Amygdala (tissue), 56 donors: ENCODE measurements around the gene CCDC78.
A peak's percentile ranks its signal among the peaks of the same experiment; 100 is the strongest.

Experiments used
- DNase-seq, 56 donors: peaks; one replicate each; lab custom pipeline; 2025; lab: John Stamatoyannopoulos, UW

CCDC78 gene

DNA sequence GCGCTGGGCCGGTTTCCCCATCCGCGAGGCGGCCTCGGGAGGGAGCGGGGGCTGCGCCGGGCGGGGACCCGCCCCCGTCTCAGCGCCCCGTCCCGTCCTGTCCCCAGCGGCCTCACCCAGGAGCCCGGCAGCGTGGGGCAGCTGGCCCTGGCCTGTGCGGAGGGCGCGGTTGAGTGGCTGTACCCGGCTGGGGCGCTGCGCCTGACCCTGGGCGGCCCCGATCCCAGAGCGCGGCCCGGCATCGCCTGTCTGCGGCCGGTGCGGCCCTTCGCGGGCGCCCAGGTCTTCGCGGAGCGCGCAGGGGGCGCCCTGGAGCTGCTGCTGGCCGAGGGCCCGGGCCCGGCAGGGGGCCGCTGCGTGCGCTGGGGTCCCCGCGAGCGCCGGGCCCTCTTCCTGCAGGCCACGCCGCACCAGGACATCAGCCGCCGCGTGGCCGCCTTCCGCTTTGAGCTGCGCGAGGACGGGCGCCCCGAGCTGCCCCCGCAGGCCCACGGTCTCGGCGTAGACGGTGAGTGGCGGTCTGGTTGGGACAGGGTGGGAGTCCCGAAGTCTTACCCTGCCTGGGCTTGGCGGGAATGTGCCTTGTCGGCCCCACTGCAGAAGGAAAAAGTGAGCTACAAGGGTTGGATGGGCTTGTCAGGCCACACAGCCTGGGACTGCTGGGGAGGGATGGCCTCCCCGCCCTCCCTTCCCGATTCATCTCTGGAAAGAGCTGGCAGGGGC, 10.6 kb downstream of the CCDC78 start:
- DNase-seq = peak in 5 of 56 donors; percentile 40 to 57 (median 52)

DNA sequence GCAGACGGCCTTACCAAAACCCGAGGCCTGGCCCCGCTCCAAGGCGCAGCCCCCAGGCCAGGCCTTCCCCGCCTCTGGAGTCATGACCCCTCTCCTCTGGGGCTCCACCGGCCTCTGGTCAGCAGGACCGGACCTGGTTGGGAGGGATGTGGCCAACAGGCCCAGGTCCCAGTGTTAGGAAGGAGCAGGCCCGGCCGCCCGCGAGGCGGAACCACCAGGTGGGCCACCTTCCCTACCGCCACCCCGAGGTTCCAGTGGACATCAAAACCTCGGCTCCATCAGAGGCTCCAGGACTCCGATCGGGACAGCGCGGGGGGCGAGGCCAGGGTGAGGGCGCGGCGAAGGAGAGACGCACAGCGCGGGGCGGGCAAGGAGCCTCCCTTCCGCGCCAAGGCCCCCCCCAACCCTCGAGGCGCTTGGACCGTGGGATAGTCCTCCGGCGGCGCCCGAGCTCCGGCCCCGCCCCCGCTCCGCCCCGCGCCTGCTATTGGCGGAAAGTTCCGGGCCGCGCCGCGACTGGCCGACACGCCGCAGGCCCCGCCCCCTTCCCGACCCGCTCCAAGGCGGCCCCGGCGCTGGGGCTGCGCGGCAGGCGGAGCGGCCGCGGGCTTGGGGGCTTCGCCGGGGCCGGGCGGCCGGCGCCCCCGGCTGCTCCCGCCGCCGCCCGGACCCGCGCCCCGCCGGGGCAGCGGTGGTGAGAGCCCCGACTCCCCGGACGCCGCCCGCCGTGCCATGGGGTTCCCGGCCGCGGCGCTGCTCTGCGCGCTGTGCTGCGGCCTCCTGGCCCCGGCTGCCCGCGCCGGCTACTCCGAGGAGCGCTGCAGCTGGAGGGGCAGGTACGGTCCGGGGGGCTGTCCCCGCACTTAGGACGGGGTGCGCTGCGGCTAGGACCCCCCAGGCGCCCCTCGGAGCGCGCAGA, 11.4 kb downstream of the CCDC78 start, which contains the start of gene METRN:
METRN (plus strand) TSS at position 561 of the 919 bp plus-strand sequence; CDS start at position 733, 172 bp downstream.
- DNase-seq = peak; percentile 26 to 94 (median 80)

DNA sequence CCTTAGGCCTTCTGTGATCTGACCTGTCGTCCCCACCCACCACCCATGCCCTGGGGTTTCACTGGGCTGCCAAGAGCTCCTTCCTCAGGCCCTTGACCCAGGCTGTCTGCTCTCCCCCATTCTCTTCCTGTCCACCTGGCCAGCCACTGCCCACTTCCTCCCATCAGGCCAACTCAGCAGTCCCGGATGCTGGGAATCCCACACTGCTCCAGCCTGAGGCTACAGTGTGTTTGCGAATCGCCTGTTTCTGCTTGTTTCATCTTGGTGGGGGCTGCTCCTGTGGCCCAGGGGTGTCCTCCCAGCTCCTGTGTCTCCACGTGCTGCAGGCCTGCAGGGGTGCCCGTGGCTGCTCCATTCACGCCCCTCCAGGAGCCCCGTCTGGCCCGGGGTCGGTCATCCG, 12.2 kb downstream of the CCDC78 start:
- no peak for DNase-seq

DNA sequence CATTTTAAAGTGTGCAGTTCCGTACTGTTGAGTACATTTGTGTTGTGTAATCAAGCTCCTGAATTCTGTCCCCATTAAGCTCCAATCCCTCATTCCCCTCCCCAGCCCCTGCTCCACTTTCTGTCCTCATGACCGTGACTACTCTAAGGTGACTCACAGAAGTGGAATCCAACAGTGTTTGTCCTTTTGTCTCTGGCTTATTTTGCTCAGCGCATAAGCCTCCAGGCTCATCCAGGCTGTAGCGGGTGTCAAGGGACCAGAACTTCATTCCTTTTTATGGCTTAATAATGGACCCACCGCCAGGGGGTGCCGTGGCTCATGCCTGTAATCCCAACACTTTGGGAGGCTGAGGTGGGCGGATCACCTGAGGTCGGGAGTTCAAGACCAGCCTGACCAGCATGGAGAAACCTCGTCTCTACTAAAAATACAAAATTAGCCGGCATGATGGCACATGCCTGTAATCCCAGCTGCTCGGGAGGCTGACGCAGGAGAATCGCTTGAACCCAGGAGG, 13.4 kb downstream of the CCDC78 start:
- DNase-seq = peak in 1 of 56 donors; percentile 20

DNA sequence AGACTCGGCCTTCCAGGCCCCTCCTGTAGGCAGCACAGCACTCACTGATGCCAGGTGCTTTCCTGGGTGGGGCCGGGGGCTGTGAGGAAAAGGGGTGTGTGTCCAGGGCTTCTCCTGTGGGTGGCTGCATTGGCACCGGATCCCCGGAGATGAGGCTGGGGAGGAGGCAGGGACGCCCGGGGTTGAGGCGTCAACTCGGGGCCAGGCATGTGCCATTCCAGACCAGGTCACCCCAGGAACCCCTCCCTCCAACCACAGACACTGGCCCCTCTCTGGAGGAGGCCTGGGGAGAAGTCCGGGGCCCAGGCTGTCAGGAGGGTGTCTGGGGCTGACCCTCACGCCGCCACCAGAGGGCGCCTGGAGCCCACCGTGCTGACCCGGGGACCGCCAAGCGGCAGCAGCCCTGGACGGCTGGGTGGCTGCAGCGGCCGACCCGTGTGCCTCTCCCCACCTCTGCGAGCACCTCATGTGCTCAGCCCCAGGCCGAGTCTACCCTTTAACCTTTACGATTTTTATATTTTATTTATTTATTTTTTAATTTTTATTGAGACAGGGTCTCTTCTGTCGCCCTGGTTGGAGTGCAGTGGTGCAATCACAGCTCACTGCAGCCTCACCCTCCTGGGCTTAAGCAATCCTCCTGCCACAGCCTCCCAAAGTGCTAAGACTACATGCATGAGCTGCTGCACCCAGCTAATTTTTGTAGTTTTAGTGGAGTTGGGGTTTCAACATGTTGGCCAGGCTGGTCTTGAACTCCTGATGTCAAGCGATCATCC, 14.5 kb downstream of the CCDC78 start:
- DNase-seq = peak in 47 of 56 donors; percentile 16 to 86 (median 54)

DNA sequence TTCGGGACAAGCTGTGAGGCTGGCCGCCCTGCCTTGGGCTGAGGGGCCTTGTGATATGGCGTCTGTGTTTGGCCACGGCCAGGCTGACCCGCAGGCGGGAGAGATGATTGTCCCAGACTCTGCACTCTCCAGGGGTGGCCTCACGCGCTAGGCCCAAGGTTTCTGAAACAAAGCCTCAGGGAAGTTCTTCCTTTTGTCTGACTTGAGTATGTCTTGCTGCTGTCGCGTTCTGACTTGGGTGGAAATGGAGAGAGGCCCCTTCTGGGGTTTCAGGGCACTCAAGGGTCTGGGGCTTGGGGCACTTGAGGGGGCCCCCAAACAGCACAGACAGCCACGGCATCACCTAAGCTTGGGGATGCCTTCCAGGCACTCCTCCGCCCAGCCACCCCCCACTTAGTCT, 15.2 kb downstream of the CCDC78 start:
- no peak for DNase-seq

DNA sequence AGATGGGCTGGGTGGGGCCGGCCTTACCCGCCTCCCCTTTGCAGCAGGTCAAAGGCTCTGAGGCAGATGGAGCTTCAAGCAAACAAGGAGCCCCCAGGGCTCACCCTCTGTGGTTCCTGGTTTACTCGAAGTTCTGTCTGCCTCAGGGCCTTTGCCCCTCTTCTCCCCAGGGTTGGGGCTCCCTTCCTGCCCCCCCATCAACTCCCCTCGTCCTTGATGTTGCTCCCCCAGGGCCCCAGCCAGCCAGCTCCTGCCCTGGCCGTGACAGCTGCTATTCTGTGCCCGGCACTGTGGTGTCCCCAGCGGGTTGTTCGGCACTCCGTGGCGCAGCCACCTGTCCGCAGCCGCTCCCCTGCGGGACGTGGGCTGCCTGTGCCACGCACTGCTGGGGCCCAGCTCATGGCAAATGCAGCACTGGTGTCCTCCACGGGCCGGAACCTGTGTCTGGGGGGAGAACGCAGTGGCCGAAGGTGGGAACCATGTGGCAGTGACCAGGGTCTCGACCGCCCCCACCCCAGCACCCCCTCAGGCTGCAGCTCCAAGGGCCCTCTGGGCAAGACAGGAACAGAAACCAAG, 15.7 kb downstream of the CCDC78 start:
- no peak for DNase-seq

DNA sequence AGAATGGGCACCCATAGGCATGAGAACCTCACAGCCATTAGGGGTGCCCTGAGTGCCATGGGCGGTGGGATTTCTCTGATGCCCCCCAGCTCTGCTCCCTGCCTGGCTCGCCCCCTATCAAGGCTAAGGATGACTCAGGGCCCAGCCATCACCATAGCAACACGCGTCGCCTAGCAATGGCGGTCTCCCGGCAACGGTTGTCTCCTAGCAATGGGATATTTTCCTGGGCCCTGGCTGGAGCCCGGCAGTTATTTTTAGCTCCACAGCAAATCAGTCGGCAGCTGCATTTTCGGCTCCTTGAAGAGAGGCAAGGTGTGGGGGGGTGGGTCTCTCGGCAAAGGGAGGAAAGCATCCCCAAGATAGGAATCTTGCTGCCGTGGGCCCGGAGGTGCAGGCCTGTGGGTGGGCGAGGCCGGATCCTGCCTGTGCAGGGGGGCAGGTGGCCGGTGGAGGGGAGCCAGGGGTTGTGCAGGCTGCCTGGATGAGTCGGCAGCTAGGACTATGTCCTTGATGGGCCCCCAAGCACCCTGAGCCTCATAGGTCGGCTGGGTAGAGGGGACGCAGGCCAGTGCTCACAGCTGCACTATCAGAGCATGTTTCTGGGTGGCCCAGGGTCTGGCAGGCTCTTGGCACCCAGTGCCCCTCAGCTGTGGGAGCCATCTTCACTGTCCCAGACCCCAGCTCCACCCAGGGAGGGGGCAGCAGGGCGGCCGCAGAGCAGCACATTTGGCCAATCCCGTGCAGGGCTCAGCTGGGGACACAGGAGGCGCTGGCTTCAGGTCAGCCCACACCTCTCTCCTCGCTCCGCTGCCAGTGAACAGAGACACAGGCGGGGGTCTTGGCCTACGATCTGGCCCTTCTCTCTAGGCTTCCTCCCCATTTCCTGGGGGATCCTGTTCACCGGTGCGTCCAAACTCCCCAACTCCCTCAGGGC, 16.4 kb downstream of the CCDC78 start:
- DNase-seq = peak in 53 of 56 donors; percentile 14 to 91 (median 80)

DNA sequence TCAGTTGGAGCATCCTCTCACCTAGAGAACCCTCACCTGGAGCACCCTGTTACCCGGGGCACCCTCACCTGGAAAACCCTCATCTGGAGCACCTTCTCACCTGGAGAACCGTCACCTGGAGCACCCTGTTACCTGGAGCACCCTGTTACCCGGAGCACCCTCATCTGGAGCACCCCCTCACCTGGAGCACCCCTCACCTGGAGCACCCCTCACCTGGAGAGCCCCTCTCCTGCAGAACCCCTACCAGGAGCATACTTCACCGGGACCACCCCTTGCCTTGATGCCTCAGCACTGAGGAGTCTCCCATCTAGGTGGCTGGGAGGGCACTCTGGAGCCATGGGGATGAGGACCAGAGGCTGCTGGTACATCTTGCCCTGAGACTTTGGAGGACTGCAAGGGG, 17.3 kb downstream of the CCDC78 start:
- DNase-seq = no peak

DNA sequence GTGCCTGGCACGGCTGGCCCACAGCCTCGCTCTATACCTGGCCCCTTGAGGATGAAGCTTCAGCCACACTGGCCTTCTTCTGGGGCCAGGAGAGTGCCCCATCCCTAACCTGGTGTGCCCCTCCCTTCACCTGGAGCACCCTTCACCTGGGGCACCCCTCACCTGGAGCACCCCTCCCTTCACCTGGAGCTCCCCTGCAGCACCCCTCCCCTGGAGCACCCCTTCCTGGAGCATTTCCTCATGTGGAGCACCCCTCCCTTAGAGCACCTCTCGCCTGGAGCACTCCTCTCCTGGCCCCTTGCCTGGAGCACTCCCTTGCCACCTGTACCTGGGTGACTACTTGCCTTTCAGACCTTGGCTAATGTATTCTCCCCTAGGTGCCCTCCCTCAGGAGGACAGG, 18.2 kb downstream of the CCDC78 start:
- DNase-seq = no peak

DNA sequence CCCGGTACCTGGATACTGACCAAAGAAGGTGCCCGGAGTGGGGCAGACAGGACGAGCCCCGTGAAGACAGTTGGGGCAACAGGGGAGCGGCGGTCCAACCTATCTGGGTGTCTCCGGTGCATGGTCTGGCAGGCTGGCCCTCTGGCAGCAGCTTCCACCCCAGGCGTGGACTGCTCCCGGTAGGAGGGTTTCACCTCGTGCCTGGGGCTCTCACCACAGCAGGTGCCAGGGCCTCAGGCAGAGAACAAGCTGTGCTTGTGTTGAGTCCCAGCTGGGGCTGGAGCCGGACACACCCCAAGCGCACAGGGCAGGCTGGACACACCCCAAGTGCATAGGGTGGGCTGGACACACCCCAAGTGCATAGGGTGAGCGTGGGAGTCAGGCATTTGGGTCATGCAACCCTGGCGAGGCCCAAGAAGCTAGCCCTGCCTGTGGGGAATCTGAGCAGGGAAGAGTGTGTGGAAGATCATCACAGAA, 19.1 kb downstream of the CCDC78 start:
- no peak for DNase-seq

DNA sequence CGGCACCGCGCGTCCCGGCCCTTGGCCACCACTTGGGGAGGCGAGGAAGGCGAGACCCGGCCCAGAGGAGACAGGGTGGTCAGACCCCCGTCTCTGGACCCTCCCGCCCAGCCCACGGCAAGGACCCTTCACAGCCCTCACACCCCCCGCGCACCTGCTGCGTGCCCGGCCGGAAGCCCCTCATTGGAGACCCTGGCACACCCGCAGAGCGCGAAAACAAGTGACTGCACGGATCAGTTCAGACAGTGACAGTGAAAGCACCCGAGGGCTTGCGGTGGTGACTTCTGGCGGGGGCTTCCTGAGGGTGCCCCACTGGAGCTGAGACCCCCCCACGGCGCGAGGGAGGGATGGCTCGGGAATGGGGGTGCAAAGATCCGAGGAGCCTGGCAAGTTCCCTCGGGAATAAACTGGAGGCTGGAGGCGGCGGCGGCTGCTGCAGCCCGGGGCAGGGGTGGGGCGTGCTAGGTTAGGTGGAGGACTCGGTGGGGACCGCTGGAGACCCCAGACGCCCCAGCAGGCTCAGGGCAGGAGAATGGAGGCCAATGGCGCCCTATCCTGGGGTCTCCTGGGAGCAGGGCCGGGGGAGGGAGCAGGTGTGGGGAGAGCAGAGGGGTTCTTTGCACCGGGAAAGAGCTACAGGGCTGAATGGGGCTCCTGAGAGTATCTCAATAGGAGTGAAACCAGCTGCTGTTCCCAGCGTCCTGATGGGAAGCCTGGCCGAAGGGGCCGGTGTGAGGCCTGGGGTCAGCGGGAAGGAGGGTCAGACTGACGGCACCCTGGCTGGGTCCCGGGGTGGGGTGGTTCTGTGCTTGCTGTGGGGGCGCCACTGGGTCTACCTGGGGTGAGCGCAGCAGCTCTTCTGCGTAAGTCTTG, 19.8 kb downstream of the CCDC78 start:
- no peak for DNase-seq

DNA sequence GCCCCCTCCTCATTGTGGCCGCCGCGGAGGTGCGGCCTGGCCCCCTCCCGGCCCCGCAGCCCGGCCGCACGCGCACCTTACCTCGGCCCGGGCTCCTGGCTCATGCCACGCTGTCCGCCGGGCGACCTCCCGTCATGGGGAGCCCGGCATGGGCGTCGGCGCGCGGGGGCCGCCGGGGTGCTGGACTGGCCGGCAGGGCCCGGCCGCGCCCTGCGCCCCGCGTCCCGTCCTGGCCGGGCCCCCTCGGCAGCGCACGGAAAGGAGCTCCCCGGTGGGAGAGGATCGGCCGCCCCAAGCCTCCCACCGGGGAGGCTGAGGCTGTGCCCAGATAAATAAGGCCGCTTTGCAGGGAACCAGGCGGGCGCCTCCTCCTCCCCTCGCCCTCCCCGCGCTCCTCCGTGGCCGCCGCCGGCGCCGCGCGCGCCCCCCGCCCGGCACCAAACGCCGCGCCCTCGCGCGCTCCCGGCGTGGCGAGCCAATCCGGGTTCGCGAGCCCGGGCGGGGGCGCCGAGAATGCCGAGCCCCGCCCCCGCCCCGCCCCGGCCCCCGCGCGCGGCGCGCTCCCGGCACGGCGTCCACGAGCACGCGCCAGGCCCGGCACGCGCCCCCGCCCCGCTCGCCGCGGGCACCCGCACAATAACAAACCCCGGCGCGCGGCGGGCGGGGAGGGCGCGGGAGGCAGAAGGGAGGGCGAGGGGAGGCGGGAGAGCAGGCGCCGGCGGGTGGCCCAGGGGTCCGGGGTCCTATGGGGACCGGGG, 20.6 kb downstream of the CCDC78 start, which contains the start of gene FBXL16:
FBXL16 (minus strand) TSS at position 371 of the 758 bp plus-strand sequence. CDS start 8,396 bp downstream, outside the sequence.
- peak in 32 of 56 donors; percentile 16 to 76 (median 54) for DNase-seq

DNA sequence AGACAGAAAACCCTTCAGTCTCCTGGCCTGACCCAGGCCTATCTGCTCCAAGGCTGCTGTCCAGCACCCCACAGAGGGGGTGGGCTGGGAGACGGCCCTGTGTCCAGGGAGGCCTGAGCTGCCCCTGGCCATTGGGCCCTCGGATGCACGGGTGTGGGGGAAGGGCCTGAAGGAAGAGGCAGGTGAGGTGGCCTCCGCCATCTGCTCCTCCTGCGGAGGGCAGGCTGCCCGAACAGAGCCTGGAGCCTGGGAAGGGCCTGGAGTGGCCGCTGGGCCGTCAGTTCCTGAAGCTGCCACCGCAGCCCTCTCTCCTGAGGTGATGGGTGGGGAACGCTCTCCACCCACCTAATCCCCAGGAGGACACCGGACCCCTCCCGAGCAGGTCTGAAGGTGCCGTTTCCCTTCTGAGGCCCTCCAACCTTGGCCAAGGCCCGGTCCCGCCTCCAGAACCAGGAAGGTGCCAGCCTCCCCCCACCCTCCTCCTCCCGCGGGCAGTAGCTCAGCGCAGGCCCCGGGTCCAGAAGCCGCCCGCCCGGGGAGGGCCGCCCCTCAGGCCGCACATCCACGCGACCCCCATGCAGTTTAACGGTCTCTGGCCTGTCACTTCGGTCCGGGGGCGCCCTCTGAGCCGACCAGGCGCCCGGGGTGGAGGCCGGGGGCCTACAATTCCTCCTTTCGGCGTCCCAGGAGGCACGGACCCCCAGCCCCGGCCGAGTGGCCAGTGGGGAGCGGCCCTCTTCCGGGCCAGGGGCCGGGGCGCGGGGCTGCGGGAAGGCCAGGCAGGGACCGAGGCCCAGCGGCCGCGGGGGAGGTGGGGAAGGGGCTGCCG, 21.5 kb downstream of the CCDC78 start:
- no peak for DNase-seq

DNA sequence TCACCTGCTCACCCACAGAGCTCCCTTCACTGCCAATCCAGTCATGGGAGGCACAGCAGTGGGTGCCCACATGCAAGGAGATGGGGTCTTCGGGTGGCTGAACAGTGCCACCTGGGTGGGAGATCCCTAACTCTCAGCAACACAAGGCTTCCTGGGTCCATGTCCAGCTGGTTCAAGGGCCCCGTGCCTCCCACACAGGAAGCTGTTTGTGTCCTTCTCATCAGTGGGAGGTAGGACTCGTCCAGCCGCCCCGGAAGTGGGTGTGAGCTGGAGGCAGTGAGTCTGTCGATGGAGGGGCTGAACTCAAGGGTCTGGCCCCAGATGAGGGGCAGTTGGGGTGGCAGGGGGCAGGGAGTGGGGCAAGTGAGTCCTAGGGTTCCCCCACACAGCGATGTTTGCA, 22.2 kb downstream of the CCDC78 start:
- DNase-seq = no peak

DNA sequence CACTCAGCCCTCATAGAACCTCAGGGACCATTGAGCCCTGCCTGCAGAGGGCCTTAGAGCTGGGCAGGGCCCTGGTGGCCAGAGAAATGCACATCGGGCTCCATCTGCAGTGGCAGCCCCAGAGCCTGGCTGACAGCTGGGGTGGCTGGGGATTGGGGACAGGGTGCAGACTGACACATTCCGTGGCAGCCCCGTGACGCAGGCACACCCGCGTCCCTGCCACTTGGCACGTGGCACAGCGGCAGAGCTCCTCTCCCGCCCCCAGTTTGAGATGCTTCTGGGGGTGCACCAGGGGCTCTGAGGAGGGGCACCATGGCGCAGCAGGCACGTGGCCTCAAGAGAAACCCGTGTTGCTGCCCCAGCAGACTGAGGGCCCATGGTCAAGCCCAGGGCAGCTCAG, 22.8 kb downstream of the CCDC78 start:
- DNase-seq = peak in 6 of 56 donors; percentile 17 to 35 (median 30)
